H1 (cell line): ENCODE data around the gene TBC1D16. TPM values are rescaled to one million over a fixed set of nuclear protein-coding genes. Genes with fewer than 3 reads are reported as not detected.

Experiments
- CTCF ChIA-PET: fragments of 300-600 bp; sonication (Branson Sonifier 250); formaldehyde crosslinking; loops from one replicate; lab custom pipeline; 2021; ENCODE audit not compliant: partially characterized antibody; lab: Charles Lee
- POLR2A ChIA-PET: fragments of 300-600 bp; sonication (Branson Sonifier 250); formaldehyde crosslinking; loops from one replicate; lab custom pipeline; 2021; ENCODE audit warnings: inconsistent platforms; ENCODE audit not compliant: partially characterized antibody; lab: Charles Lee
- DNase-seq, 2 experiments: peaks; one replicate each; pipeline versions ENCODE4 v3.0.0 to v3.0.0-alpha.2; 2010 to 2022; ENCODE audit warnings: low spot score in 2 of 2, low read depth in 1 of 2, mixed read lengths in 1 of 2
- FAIRE-seq: peaks from 2 replicates; lab custom pipeline; 2011; peaks lifted over from hg19 to GRCh38; lab: Jason Lieb, UNC
- H2AFZ ChIP-seq: 2 replicates; pipeline ENCODE4 v1.8.1; 2012; ENCODE audit warnings: low read length, inconsistent platforms
- H2AK5ac ChIP-seq: 2 replicates; pipeline ENCODE4 v1.6.1; 2013; ENCODE audit warnings: low read depth, low read length
- H2BK120ac ChIP-seq: replicated peaks from 2 replicates; pipeline ENCODE3; 2013; ENCODE audit warnings: low read depth, low read length, inconsistent platforms
- H2BK12ac ChIP-seq: 2 replicates; pipeline ENCODE4 v1.6.1; 2013; ENCODE audit warnings: low read depth, low read length
- H2BK15ac ChIP-seq: 2 replicates; pipeline ENCODE4 v1.6.1; 2013; ENCODE audit warnings: low read length
- H2BK20ac ChIP-seq: 2 replicates; pipeline ENCODE4 v1.6.1; 2013; ENCODE audit warnings: low read length
- H2BK5ac ChIP-seq: 2 replicates; pipeline ENCODE4 v1.6.1; 2013; ENCODE audit warnings: low read depth, low read length
- H3K14ac ChIP-seq: 2 replicates; pipeline ENCODE4 v1.6.1; 2013; ENCODE audit warnings: inconsistent platforms; ENCODE audit not compliant: insufficient read length
- H3K18ac ChIP-seq: 2 replicates; pipeline ENCODE4 v1.6.1; 2013; ENCODE audit warnings: low read length; ENCODE audit errors: extremely low read depth
- H3K23ac ChIP-seq: 2 replicates; pipeline ENCODE4 v1.6.1; 2013; ENCODE audit warnings: inconsistent platforms; ENCODE audit not compliant: insufficient read length
- H3K23me2 ChIP-seq: 2 replicates; pipeline ENCODE4 v1.6.1; 2013; ENCODE audit warnings: low read depth, low read length
- H3K27ac ChIP-seq: 2 replicates; pipeline ENCODE4 v1.6.1; 2011; ENCODE audit warnings: low read depth, low read length, inconsistent platforms
- H3K27me3 ChIP-seq, 4 experiments: replicated peaks in 1 of 4; 1 replicate in 1 of 4; 2 replicates in 3 of 4; pipeline versions ENCODE4 v1.6.1 to v1.8.1; 2011 to 2013; ENCODE audit warnings: low read length in 3 of 4, mild to moderate bottlenecking in 3 of 4, inconsistent platforms in 2 of 4, mixed read lengths in 2 of 4, moderate library complexity in 1 of 4; ENCODE audit not compliant: control insufficient read depth in 3 of 4, insufficient read depth in 3 of 4; ENCODE audit errors: extremely low read depth in 1 of 4
- H3K36me3 ChIP-seq, 4 experiments: 2 replicates each; pipeline versions ENCODE4 v1.6.1 to v1.8.1; 2011 to 2013; ENCODE audit warnings: mild to moderate bottlenecking in 4 of 4, low read length in 3 of 4, moderate library complexity in 2 of 4, control low read depth in 1 of 4, inconsistent platforms in 1 of 4; ENCODE audit not compliant: insufficient read depth in 4 of 4, control insufficient read depth in 2 of 4
- H3K4ac ChIP-seq: replicated peaks from 2 replicates; pipeline ENCODE3; 2013; ENCODE audit warnings: low read length, low read depth, mixed read lengths, inconsistent platforms; ENCODE audit not compliant: insufficient read length
- H3K4me1 ChIP-seq, 4 experiments: replicated peaks in 1 of 4; 1 replicate in 1 of 4; 2 replicates in 3 of 4; pipeline versions ENCODE4 v1.6.1 to v1.8.1; 2011 to 2013; ENCODE audit warnings: low read length in 3 of 4, inconsistent platforms in 2 of 4, mixed read lengths in 1 of 4; ENCODE audit not compliant: insufficient read depth in 4 of 4, control insufficient read depth in 3 of 4
- H3K4me2 ChIP-seq, 2 experiments: 2 replicates each; pipeline versions ENCODE4 v1.6.1 to v1.8.1; 2011 to 2013; ENCODE audit warnings: low read depth in 2 of 2, low read length in 2 of 2, control low read depth in 1 of 2, inconsistent platforms in 1 of 2, mild to moderate bottlenecking in 1 of 2; ENCODE audit not compliant: insufficient read depth in 1 of 2
- H3K4me3 ChIP-seq, 4 experiments: fragments of 200-600, 300-600 bp in 1 of 4; sonication (generic), shearing (Covaris generic), sonication (Bioruptor Twin) in 1 of 4; 2 replicates each; pipeline versions ENCODE4 v1.5.1 to v1.8.1; 2011 to 2016; ENCODE audit warnings: low read length in 4 of 4, low read depth in 3 of 4, control low read depth in 2 of 4, inconsistent platforms in 2 of 4, mild to moderate bottlenecking in 2 of 4, mixed read lengths in 1 of 4, moderate library complexity in 1 of 4; ENCODE audit not compliant: insufficient read depth in 2 of 4; ENCODE audit errors: extremely low read depth in 1 of 4
- H3K56ac ChIP-seq: replicated peaks from 2 replicates; pipeline ENCODE3; 2013; ENCODE audit warnings: low read depth, mild to moderate bottlenecking, mixed read lengths, low read length, inconsistent platforms; ENCODE audit not compliant: insufficient read length
- H3K79me1 ChIP-seq: 2 replicates; pipeline ENCODE4 v1.6.1; 2013; ENCODE audit warnings: low read depth, low read length, control low read depth
- H3K79me2 ChIP-seq, 2 experiments: 2 replicates each; pipeline versions ENCODE4 v1.6.1 to v1.8.1; 2012 to 2013; ENCODE audit warnings: low read length in 2 of 2, mild to moderate bottlenecking in 2 of 2, inconsistent platforms in 1 of 2; ENCODE audit not compliant: insufficient read depth in 2 of 2, control insufficient read depth in 1 of 2
- H3K9ac ChIP-seq, 4 experiments: replicated peaks in 1 of 4; 1 replicate in 1 of 4; 2 replicates in 3 of 4; pipeline versions ENCODE4 v1.6.1 to v1.8.1; 2011 to 2013; ENCODE audit warnings: low read depth in 3 of 4, low read length in 3 of 4, control low read depth in 2 of 4, mild to moderate bottlenecking in 2 of 4, moderate library complexity in 2 of 4, inconsistent platforms in 1 of 4; ENCODE audit errors: extremely low read depth in 1 of 4
- H3K9me3 ChIP-seq, 2 experiments: 2 replicates each; pipeline versions ENCODE4 v1.6.1 to v1.8.1; 2012 to 2013; ENCODE audit warnings: mild to moderate bottlenecking in 2 of 2, moderate library complexity in 2 of 2, control low read depth in 1 of 2, inconsistent platforms in 1 of 2, low read depth in 1 of 2, low read length in 1 of 2, mixed read lengths in 1 of 2; ENCODE audit not compliant: insufficient read depth in 2 of 2
- H4K20me1 ChIP-seq, 2 experiments: replicated peaks in 1 of 2; 2 replicates each; pipeline versions ENCODE3 to v1.8.1; 2011 to 2013; ENCODE audit warnings: inconsistent platforms in 2 of 2, low read length in 2 of 2, mild to moderate bottlenecking in 1 of 2; ENCODE audit not compliant: insufficient read depth in 2 of 2, control insufficient read depth in 1 of 2
- H4K5ac ChIP-seq: 2 replicates; pipeline ENCODE4 v1.6.1; 2013; ENCODE audit warnings: low read length, low read depth, mixed read lengths, inconsistent platforms; ENCODE audit not compliant: insufficient read length
- H4K8ac ChIP-seq: 2 replicates; pipeline ENCODE4 v1.8.0; 2013; ENCODE audit warnings: mild to moderate bottlenecking, moderate library complexity, low read length, inconsistent platforms; ENCODE audit not compliant: insufficient read depth; ENCODE audit errors: extremely low read depth
- H4K91ac ChIP-seq: replicated peaks from 2 replicates; pipeline ENCODE3; 2013; ENCODE audit warnings: low read length, mixed read lengths, inconsistent platforms; ENCODE audit not compliant: insufficient read length
- BRCA1 ChIP-seq: IDR thresholded peaks from 2 replicates; pipeline ENCODE4 v1.6.1; 2012; ENCODE audit warnings: low read depth, low read length, improper control_type of control experiment
- CBX5 ChIP-seq: fragments of 300-800, 300-1000 bp; sonication (generic); IDR thresholded peaks from 2 replicates; pipeline ENCODE4 v1.7.1; 2016; ENCODE audit warnings: antibody characterized with exemption, low read length, low read depth
- EP300 ChIP-seq, 2 experiments: IDR thresholded peaks; 1 replicate in 1 of 2; 2 replicates in 1 of 2; pipeline ENCODE4 v1.6.1; 2011 to 2012; ENCODE audit warnings: low read depth in 2 of 2, low read length in 2 of 2, mild to moderate bottlenecking in 2 of 2, borderline replicate concordance in 1 of 2, inconsistent platforms in 1 of 2, moderate library complexity in 1 of 2
- FOSL1 ChIP-seq: IDR thresholded peaks from 2 replicates; pipeline ENCODE4 v1.6.1; 2011; ENCODE audit warnings: mild to moderate bottlenecking, low read depth, low read length, moderate library complexity; ENCODE audit not compliant: insufficient read depth
- GABPA ChIP-seq: IDR thresholded peaks from 2 replicates; pipeline ENCODE4 v1.6.1; 2011; ENCODE audit warnings: mild to moderate bottlenecking, low read length, moderate library complexity, borderline replicate concordance; ENCODE audit not compliant: insufficient read depth
- NANOG ChIP-seq: IDR thresholded peaks from 2 replicates; pipeline ENCODE4 v1.6.1; 2011; ENCODE audit warnings: low read length, low read depth, mild to moderate bottlenecking, inconsistent platforms; ENCODE audit not compliant: insufficient read depth, poor library complexity, severe bottlenecking
- RAD21 ChIP-seq, 2 experiments: IDR thresholded peaks in 1 of 2; conservative IDR thresholded peaks in 1 of 2; 2 replicates each; pipeline ENCODE4 v1.6.1; 2011; ENCODE audit warnings: low read depth in 2 of 2, low read length in 2 of 2, improper control_type of control experiment in 1 of 2, inconsistent platforms in 1 of 2, mild to moderate bottlenecking in 1 of 2, moderate library complexity in 1 of 2
- SIRT6 ChIP-seq: IDR thresholded peaks from one replicate; pipeline ENCODE4 v1.7.1; 2012; ENCODE audit warnings: low read length, inconsistent platforms
- TEAD4 ChIP-seq: IDR thresholded peaks from 2 replicates; pipeline ENCODE4 v1.6.1; 2012; ENCODE audit warnings: low read depth, low read length, inconsistent platforms, mixed read lengths
- WGBS, 2 experiments: shearing (Covaris generic) in 1 of 2; methylation state at CpG; one replicate each; pipeline versions ENCODE4 v1.1.6 to v1.1.7; 2013 to 2015; ENCODE audit warnings: low lambda C conversion rate in 2 of 2, mixed read lengths in 2 of 2, inconsistent platforms in 1 of 2, low coverage in 1 of 2, missing lambda C conversion rate in 1 of 2; ENCODE audit not compliant: insufficient replicate concordance in 2 of 2, insufficient coverage in 1 of 2, insufficient read length in 1 of 2; ENCODE audit errors: extremely low coverage in 1 of 2, missing lambda C conversion rate in 1 of 2; 5-methylcytosine and 5-hydroxymethylcytosine counted together
- polyA plus RNA-seq, 7 experiments: library from polyadenylated mRNA; depleted of rRNA in 3 of 7; stranded (reverse) in 5 of 7; unstranded in 2 of 7; fragments of >200 nt in 5 of 7; fragments of 200-250 nt in 2 of 7; gene quantifications; 1 replicate in 5 of 7; 2 replicates in 1 of 7; 4 replicates in 1 of 7; pipeline versions ENCODE4 v1.2.1 to v1.2.3, GENCODE V29; 2011 to 2013; ENCODE audit warnings: missing spikeins in 2 of 7, mixed read lengths in 2 of 7
- total RNA-seq: library from RNA; stranded (reverse); fragmentation: NEBNext Ultra II Directional; extraction: Animal tissue kit (Norgen Biotek cat#: 25700); gene quantifications from 2 replicates; pipeline ENCODE4 v1.2.1, GENCODE V29; 2021
- TF ChIP-seq, protein P1 (sequence below): IDR thresholded peaks from 2 replicates; pipeline ENCODE4 v1.6.1; 2011; ENCODE audit warnings: low read length, improper control_type of control experiment

TBC1D16 gene
- total and polyA plus RNA-seq, 2 of the 8 experiments (the other 6 are each of a cell fraction or from before 2014, with no cell fraction given): 21.1 to 109 TPM

DNA sequence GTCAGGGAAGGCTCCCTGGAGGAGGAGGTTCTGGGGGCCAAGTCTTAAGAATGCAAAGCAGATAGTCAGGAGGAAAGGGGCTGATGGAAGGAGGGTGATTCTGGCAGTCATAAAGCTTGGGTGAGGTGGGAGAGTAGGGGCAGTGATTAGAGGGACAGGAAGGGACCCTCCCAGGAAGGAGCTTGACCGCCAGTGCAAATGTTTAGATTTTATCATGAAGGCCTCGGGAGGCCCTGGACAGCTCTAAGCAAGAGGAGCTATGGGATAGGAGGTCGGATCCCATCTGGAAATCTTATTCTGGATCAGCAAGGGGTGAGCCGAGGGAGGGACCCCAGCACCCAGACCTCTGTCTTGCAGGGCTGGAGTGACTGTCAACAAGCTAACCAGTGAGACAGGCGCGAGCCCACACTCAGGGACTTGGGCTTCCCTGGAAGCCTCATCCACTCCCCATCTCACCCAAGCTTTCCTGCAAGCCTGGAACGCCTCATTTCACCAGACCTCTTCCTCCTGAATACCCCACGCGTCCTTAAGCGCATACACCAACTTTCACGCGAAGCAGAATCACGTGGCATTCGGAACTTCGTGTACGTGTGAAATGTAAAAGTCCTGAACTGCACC is 144.4 kb downstream of the TBC1D16 start:
- Histone ChIP-seq H3K36me3 (no peaks in the 10 kb centered on the region), H3K4me3 (no peak overlapping the region), H3K4me2 (no peak overlapping the region), H3K4ac (no peak overlapping the region), H3K9me3 (no peaks in the 10 kb centered on the region; a peak in 1 of 4 replicates), H2BK20ac (no peak overlapping the region), H3K4me1 (no peaks in the 10 kb centered on the region), H3K18ac (no peak overlapping the region), H3K14ac (no peak overlapping the region), H2BK12ac (peak overlapping the region; percentile 17; the same call in 1 of the 2 replicates), H2BK15ac (no peak overlapping the region), H2AFZ (no peak overlapping the region), H4K8ac (no peak overlapping the region), H2BK5ac (no peak overlapping the region), H3K27ac (no peak overlapping the region), H3K79me2 (no peaks in the 10 kb centered on the region), H3K23ac (no peak overlapping the region), H3K23me2 (peaks cover 7% of the 10 kb centered on the region; the same call in 1 of the 2 replicates), H3K79me1 (0 out of 2 replicates have a peak, but pooled peaks cover 2% of the 10 kb centered on the region), H2AK5ac (0 out of 2 replicates have a peak overlapping the region, but pooled peaks have one; percentile 24), H3K27me3 (peaks cover 0 to 3% (median 0%) of the 10 kb centered on the region in 4 experiments; a peak in 1 of 7 replicates), H4K91ac (no peak overlapping the region), H4K20me1 (peaks cover 0 to 1% of the 10 kb centered on the region in 2 experiments), H2BK120ac (no peak overlapping the region), H4K5ac (no peak overlapping the region), H3K56ac (no peak overlapping the region), H3K9ac (no peak overlapping the region)
- WGBS, 2 experiments: 92% methylated on average over 16 of the region's 16 CpGs; no CpG with 5 or more reads in 1 of the 2 experiments
- POLR2A ChIA-PET: interaction anchor here (0.7 to 1.8 kb wide), 2 partner anchors 50 to 53 kb away, joined by 3 to 4 read pairs; no protein-coding TSS in a partner anchor
- DNase-seq (no peak), FAIRE-seq (no peak)
- TF ChIP-seq FOSL1: no peak
- TF ChIP-seq EP300 (IDR thresholded peaks at IDR 0.05; ENCODE audit: borderline replicate concordance in 1 of 2, low read depth in 2 of 2, low read length in 2 of 2): no peak
- TF ChIP-seq, protein P1, sequence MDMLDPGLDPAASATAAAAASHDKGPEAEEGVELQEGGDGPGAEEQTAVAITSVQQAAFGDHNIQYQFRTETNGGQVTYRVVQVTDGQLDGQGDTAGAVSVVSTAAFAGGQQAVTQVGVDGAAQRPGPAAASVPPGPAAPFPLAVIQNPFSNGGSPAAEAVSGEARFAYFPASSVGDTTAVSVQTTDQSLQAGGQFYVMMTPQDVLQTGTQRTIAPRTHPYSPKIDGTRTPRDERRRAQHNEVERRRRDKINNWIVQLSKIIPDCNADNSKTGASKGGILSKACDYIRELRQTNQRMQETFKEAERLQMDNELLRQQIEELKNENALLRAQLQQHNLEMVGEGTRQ: no peak
- TF ChIP-seq RAD21 (IDR thresholded peaks at IDR 0.05 in 1 of 2, conservative IDR thresholded peaks at IDR 0.05 in 1 of 2; ENCODE audit: low read depth in 2 of 2, low read length in 2 of 2): no peak
- no peak for TF ChIP-seq SIRT6
- TF ChIP-seq GABPA: no peak
- TF ChIP-seq NANOG: no peak
- TF ChIP-seq BRCA1: no peak
- no peak for TF ChIP-seq TEAD4
- TF ChIP-seq CBX5: no peak
- CTCF ChIA-PET: interaction anchor here (0.6 to 6.7 kb wide), 14 partner anchors 9 to 1631 kb away, joined by 3 to 64 read pairs (median 5); no protein-coding TSS in a partner anchor
